Astrocyte of the cerebellum (primary cell): Measurements from ENCODE around the gene MYADML2.

Experiments
- DNase-seq: peaks from one replicate; pipeline ENCODE4 v3.0.0-alpha.2; 2011; ENCODE audit warnings: low read depth
- H3K4me3 ChIP-seq: 2 replicates; pipeline ENCODE4 v1.5.1; 2011; ENCODE audit warnings: mild to moderate bottlenecking, low read depth, low read length, moderate library complexity
- CTCF ChIP-seq: IDR thresholded peaks from 2 replicates; pipeline ENCODE4 v1.5.1; 2012; ENCODE audit warnings: low read length, low read depth, moderate library complexity, mild to moderate bottlenecking; ENCODE audit errors: missing control alignments
- in situ Hi-C: cut with HindIII; loops from 2 replicates; pipeline ENCODE4 v1.10.0; 2017; ENCODE audit warnings: low sequenced_read_pairs

Gene MYADML2

GRCh38 chr17:81947189-81947588 is at the start of gene MYADML2:
Gene MYADML2 (minus strand): TSS chr17:81947233. CDS start chr17:81941741, 5,492 bp downstream.
- in situ Hi-C loops, result no loop called here
- TF ChIP-seq CTCF, result no peak
- H3K4me3 ChIP-seq, result no peak within 1 kb of the TSS
- no peak for DNase-seq

GRCh38 chr17:81996232-81996756 is 49.3 kb upstream of the MYADML2 start:
- DNase-seq, result no peak
- in situ Hi-C loops, result no loop called here
- no peak overlapping the region for H3K4me3 ChIP-seq
- TF ChIP-seq CTCF, result no peak

- in situ Hi-C loops, result no loop called here
- H3K4me3 ChIP-seq, result no peak overlapping the region
- no peak for TF ChIP-seq CTCF
- no peak for DNase-seq
These were observed 48.6 kb upstream of the MYADML2 start for GRCh38 chr17:81995463-81996231.

GRCh38 chr17:81994593-81995462 is 47.8 kb upstream of the MYADML2 start:
- in situ Hi-C loops, result no loop called here
- H3K4me3 ChIP-seq, result no peak overlapping the region
- no peak for TF ChIP-seq CTCF
- DNase-seq, result no peak

GRCh38 chr17:81993729-81994592 is 46.9 kb upstream of the MYADML2 start:
- in situ Hi-C loops, result no loop called here

More at GRCh38 chr17:81993729-81994592, 46.9 kb upstream of the MYADML2 start:
- no peak for DNase-seq
- H3K4me3 ChIP-seq, result no peak overlapping the region
- TF ChIP-seq CTCF, result no peak
